NCI-H2171 (cell line): ENCODE data around the gene ZBTB21.
"Not testable (repeated sequence)": the region's sequence is repeated elsewhere in the genome, so short reads cannot be mapped to it uniquely, and the experiment has no call there.

Experiments
- DNase-seq: peaks from one replicate; lab custom pipeline; 2025; lab: John Stamatoyannopoulos, UW

ZBTB21 gene

GRCh38 chr21:41966872-41967621 is 43.1 kb downstream of the ZBTB21 start:
- DNase-seq, result peak; percentile 59

GRCh38 chr21:41966041-41966833 is 43.9 kb downstream of the ZBTB21 start:
- no peak for DNase-seq

GRCh38 chr21:41965461-41966013 is 44.6 kb downstream of the ZBTB21 start:
- DNase-seq, result no peak

- peak; percentile 63 for DNase-seq
These were observed 45.1 kb downstream of the ZBTB21 start for GRCh38 chr21:41965045-41965444.

- DNase-seq, result no peak
These were observed 46.0 kb downstream of the ZBTB21 start for GRCh38 chr21:41964171-41964570.

- no peak for DNase-seq
These were observed 47.7 kb downstream of the ZBTB21 start for GRCh38 chr21:41962425-41962966.

- no peak for DNase-seq
These were observed 48.4 kb downstream of the ZBTB21 start for GRCh38 chr21:41961753-41962152.

GRCh38 chr21:41961282-41961701 is 48.9 kb downstream of the ZBTB21 start:
- DNase-seq, result no peak

GRCh38 chr21:41960386-41960785 is 49.8 kb downstream of the ZBTB21 start:
- DNase-seq, result no peak

GRCh38 chr21:41959697-41960096 is 50.5 kb downstream of the ZBTB21 start:
- not testable (repeated sequence) for DNase-seq

- peak; percentile 56 for DNase-seq
These were observed 51.1 kb downstream of the ZBTB21 start for GRCh38 chr21:41958886-41959563.

- peak; percentile 85 for DNase-seq
These were observed 52.0 kb downstream of the ZBTB21 start for GRCh38 chr21:41957991-41958766.

- DNase-seq, result no peak
These were observed 53.0 kb downstream of the ZBTB21 start for GRCh38 chr21:41956926-41957729.

- DNase-seq, result no peak
These were observed 54.6 kb downstream of the ZBTB21 start for GRCh38 chr21:41955516-41955915.

GRCh38 chr21:41954654-41955499 is 55.3 kb downstream of the ZBTB21 start:
- no peak for DNase-seq

GRCh38 chr21:41953831-41954653 is 56.1 kb downstream of the ZBTB21 start, which contains the start of gene C2CD2:
C2CD2 (minus strand) TSS chr21:41954018; CDS start chr21:41953648, 370 bp downstream.
- DNase-seq, result no peak

- DNase-seq, result no peak
These were observed 56.8 kb downstream of the ZBTB21 start for GRCh38 chr21:41953249-41953830.
